Measurements from ENCODE around the gene SEPTIN6. TPM values are rescaled to one million over a fixed set of nuclear protein-coding genes. Genes with fewer than 3 reads are reported as not detected.

The SEPTIN6 gene
- total RNA-seq, 1 donor from 2014 or later, result 16.1 TPM

GRCh38 chrX:119655125-119655524, 37.8 kb downstream of the SEPTIN6 start:
- no peak for DNase-seq (ENCODE audit: low spot score)

- DNase-seq (ENCODE audit: low spot score), result no peak
These were observed 38.8 kb downstream of the SEPTIN6 start for GRCh38 chrX:119654112-119654531.

- DNase-seq (ENCODE audit: low spot score), result no peak
These were observed 44.6 kb downstream of the SEPTIN6 start for GRCh38 chrX:119648421-119648775.

GRCh38 chrX:119647552-119648420, 45.2 kb downstream of the SEPTIN6 start:
- DNase-seq (ENCODE audit: low spot score), result peak; percentile 68

GRCh38 chrX:119647089-119647488, 45.9 kb downstream of the SEPTIN6 start:
- no peak for DNase-seq (ENCODE audit: low spot score)

- no peak for DNase-seq (ENCODE audit: low spot score)
These were observed 46.5 kb downstream of the SEPTIN6 start for GRCh38 chrX:119646515-119646914.

GRCh38 chrX:119643696-119644095, 49.3 kb downstream of the SEPTIN6 start:
- DNase-seq (ENCODE audit: low spot score), result peak; percentile 85

Small RNAs within 50 kb of the gene (microRNA-seq; reads per million reads assigned to microRNA genes)
- gene MIR766 (ENCODE audit: borderline number of aligned reads), result 10.9 reads per million, percentile 8 among the genes with 10 or more reads in this experiment

Other genes starting within 250 kb of the SEPTIN6 start
- 215 TPM for gene SLC25A5, start 224.7 kb downstream of the SEPTIN6 start, total RNA-seq
- 24.6 TPM for gene STEEP1, start 127.8 kb downstream of the SEPTIN6 start, total RNA-seq
- 58.9 TPM for gene UBE2A, start 118.6 kb downstream of the SEPTIN6 start, total RNA-seq
- gene NKRF, start 86.7 kb downstream of the SEPTIN6 start, total RNA-seq, result 8.0 TPM
- gene SOWAHD, start 65.4 kb upstream of the SEPTIN6 start, total RNA-seq, result 0.71 TPM
- gene RPL39, start 98.5 kb upstream of the SEPTIN6 start, total RNA-seq, result 1,220 TPM
- gene UPF3B, start 159.8 kb upstream of the SEPTIN6 start, total RNA-seq, result 4.8 TPM
- 10.1 TPM for gene RNF113A, start 178.6 kb upstream of the SEPTIN6 start, total RNA-seq
- 88.8 TPM for gene NDUFA1, start 178.7 kb upstream of the SEPTIN6 start, total RNA-seq
- gene AKAP14, start 202.7 kb upstream of the SEPTIN6 start, total RNA-seq, result not detected

Measured in mesenteric fat pad (tissue), 1 donor.